ENCODE measurements around the gene EIF3L.

EIF3L gene

DNA sequence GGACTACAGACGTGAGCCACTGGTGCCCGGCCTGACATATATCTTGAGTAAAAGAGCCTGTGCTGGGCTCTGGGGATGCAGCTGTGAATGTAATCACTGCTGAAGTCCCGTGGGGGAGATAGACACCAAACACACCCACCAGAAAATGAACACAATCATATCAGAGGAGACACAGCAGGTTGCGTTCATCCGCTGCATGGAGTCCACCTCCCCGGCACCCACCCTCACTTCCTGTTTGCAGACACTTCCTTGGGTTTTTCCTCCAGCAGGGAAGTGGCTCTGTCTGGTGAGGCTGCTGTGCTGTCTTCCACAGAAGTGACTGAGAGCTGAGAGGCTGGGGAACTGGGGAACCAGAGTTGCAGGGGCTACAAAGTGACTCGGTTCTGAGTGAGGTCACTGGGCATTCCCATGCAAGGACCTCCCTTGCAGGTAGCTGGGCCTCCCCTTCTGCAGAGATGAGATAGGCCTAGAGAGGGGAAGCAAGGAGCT lies 64.1 kb downstream of the EIF3L start:
- H3K4me3 ChIP-seq (replicated peaks; ENCODE audit: low read depth, low read length), result no peak overlapping the region
- TF ChIP-seq, protein P1, sequence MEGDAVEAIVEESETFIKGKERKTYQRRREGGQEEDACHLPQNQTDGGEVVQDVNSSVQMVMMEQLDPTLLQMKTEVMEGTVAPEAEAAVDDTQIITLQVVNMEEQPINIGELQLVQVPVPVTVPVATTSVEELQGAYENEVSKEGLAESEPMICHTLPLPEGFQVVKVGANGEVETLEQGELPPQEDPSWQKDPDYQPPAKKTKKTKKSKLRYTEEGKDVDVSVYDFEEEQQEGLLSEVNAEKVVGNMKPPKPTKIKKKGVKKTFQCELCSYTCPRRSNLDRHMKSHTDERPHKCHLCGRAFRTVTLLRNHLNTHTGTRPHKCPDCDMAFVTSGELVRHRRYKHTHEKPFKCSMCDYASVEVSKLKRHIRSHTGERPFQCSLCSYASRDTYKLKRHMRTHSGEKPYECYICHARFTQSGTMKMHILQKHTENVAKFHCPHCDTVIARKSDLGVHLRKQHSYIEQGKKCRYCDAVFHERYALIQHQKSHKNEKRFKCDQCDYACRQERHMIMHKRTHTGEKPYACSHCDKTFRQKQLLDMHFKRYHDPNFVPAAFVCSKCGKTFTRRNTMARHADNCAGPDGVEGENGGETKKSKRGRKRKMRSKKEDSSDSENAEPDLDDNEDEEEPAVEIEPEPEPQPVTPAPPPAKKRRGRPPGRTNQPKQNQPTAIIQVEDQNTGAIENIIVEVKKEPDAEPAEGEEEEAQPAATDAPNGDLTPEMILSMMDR (IDR thresholded peaks at IDR 0.05; ENCODE audit: insufficient read depth, low read length, poor library complexity, severe bottlenecking), result no peak
- no peaks in the 10 kb centered on the region for H3K27me3 ChIP-seq (replicated peaks; ENCODE audit: control insufficient read depth, insufficient read depth, low read length)
- no peak for DNase-seq (ENCODE audit: extremely low read depth, insufficient read length)
- peaks cover 13% of the 10 kb centered on the region for H3K36me3 ChIP-seq (ENCODE audit: control insufficient read depth, insufficient read depth, low read length)

DNA sequence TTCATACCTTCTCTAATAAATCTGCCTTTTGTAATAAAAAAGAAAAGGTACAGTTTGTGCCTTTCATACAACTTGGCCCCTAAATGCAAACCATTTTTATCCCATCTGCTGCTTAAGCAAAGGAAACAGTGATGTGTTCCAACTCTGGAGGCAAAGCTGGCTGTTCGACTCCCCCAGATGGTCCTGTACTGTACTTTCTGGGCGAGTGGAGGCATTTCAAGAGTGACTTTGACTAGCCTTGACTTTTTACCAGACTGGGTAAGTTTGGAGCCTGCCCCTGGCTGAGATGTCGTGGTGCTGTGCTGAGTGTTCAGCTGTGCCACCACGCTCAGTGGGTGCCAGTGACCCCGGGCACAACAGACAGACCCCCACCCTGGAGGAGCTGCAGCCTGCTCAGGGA lies 67.1 kb downstream of the EIF3L start:
- DNase-seq (ENCODE audit: extremely low read depth, insufficient read length), result no peak
- Histone ChIP-seq H3K27me3 (replicated peaks; ENCODE audit: control insufficient read depth, insufficient read depth, low read length) (no peaks in the 10 kb centered on the region), H3K36me3 (ENCODE audit: control insufficient read depth, insufficient read depth, low read length) (peaks cover 23% of the 10 kb centered on the region), H3K4me3 (replicated peaks; ENCODE audit: low read depth, low read length) (no peak overlapping the region)
- TF ChIP-seq, protein P1 (IDR thresholded peaks at IDR 0.05; ENCODE audit: insufficient read depth, low read length, poor library complexity, severe bottlenecking), result no peak

DNA sequence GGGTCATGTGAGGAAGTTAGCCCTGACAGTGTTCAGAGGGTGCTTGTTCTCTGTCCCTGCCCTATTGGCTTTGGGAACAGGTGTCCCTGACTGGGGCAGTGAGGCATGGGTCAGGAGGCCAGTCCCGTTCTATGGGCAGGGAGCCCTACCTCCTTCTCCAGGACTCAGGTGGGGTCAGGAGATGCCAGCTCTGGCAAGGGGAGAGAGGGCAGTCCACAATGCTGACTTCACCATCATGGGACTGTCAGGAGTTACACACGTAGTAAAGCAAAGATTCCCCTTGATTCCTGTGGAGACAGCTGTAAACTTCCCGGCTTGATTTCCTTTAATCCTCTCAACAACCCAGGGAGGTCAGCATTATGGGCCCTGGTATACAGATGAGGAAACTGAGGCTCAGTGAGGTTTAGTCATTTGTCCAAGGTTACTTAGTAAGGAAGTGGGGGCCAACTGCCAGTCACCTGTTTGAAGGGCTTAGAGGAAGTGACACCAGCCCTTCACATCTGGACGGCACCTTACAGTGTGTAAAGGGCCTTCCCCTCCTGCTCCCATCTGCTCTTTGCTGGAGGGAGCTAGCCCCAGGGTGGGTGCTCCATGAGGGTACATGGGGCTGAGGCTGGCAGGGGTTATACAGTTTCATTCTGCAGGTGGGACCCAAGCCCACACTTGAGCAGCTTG lies 68.8 kb downstream of the EIF3L start:
- TF ChIP-seq, protein P1 (IDR thresholded peaks at IDR 0.05; ENCODE audit: insufficient read depth, low read length, poor library complexity, severe bottlenecking), result no peak
- no peak overlapping the region for H3K4me3 ChIP-seq (replicated peaks; ENCODE audit: low read depth, low read length)
- H3K27me3 ChIP-seq (replicated peaks; ENCODE audit: control insufficient read depth, insufficient read depth, low read length), result no peaks in the 10 kb centered on the region
- DNase-seq (ENCODE audit: extremely low read depth, insufficient read length), result no peak
- H3K36me3 ChIP-seq (ENCODE audit: control insufficient read depth, insufficient read depth, low read length), result peaks cover 19% of the 10 kb centered on the region

DNA sequence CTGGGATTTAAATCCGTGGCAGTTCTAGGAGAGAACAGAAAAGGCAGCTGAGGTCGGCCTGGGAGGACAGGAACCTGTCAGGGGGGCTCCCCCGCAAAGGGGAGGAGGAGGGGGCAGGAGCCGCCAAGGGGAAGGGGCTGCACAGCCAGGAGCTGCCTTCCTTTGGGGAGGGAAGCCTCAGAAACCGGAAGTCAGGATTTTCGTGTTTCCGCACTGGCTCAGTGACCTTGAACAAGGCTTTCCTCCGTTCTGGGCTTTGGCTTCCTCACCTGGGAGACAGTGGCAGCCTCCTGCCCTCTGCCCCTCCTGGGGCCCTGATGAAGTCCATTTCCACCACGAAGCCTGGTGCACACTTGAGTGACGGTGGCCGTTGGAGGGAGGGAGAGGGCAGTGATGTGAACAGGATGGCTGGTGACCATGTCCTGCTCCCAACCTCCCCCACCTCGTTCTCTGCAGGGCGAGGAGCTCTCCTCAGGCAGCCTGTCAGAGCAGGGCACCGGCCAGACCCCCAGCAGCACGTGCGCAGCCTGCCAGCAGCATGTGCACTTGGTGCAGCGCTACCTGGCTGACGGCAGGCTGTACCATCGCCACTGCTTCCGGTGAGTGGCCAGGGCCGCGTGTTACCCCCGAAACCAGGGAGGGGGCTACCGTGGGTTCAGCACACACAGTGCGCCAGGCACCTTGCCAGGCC lies 69.5 kb downstream of the EIF3L start:
- Histone ChIP-seq H3K27me3 (replicated peaks; ENCODE audit: control insufficient read depth, insufficient read depth, low read length) (no peaks in the 10 kb centered on the region), H3K36me3 (ENCODE audit: control insufficient read depth, insufficient read depth, low read length) (peaks cover 15% of the 10 kb centered on the region), H3K4me3 (replicated peaks; ENCODE audit: low read depth, low read length) (no peak overlapping the region)
- no peak for DNase-seq (ENCODE audit: extremely low read depth, insufficient read length)
- TF ChIP-seq, protein P1 (IDR thresholded peaks at IDR 0.05; ENCODE audit: insufficient read depth, low read length, poor library complexity, severe bottlenecking), result no peak

DNA sequence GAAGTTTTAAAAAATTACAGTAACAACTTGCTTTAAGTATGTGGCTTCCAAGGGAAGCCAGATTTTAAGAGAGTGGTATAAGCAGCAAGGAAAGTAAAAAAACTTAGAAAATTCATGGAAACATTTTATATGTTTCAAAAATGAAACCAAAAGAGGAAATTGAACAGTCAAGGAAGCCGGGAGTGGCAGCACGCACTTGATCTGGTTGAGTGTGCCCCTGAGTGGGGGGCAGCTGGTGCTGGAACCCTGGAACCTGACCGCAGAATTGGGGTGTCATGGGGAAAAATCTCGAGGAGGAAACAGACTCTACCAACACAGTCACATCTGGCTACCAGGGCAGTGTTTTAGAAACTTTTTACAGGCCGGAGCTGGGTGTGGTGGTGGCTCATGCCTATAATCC lies 70.9 kb downstream of the EIF3L start:
- TF ChIP-seq, protein P1 (IDR thresholded peaks at IDR 0.05; ENCODE audit: insufficient read depth, low read length, poor library complexity, severe bottlenecking), result no peak
- H3K27me3 ChIP-seq (replicated peaks; ENCODE audit: control insufficient read depth, insufficient read depth, low read length), result no peaks in the 10 kb centered on the region
- no peak overlapping the region for H3K4me3 ChIP-seq (replicated peaks; ENCODE audit: low read depth, low read length)
- H3K36me3 ChIP-seq (ENCODE audit: control insufficient read depth, insufficient read depth, low read length), result peaks cover 19% of the 10 kb centered on the region
- no peak for DNase-seq (ENCODE audit: extremely low read depth, insufficient read length)

Data from GM06990 (cell line).